Left forelimb (tissue), 1 donor: ENCODE results near the gene HSPA4.
"Not testable (repeated sequence)": the region's sequence is repeated elsewhere in the genome, so short reads cannot be mapped to it uniquely, and the experiment has no call there.

Source experiments
- DNase-seq: peaks from one replicate; pipeline ENCODE4 v3.0.0-alpha.2; 2018; ENCODE audit warnings: low spot score

Gene HSPA4

GRCh38 chr5:133051542-133052316 is at the start of gene HSPA4:
HSPA4 (plus strand) TSS chr5:133052013; CDS start chr5:133052251, 238 bp downstream.
- DNase-seq, result peak; percentile 99

GRCh38 chr5:133006653-133007052 is 45.2 kb upstream of the HSPA4 start:
- DNase-seq, result no peak

- not testable (repeated sequence) for DNase-seq
Observed at GRCh38 chr5:133008455-133008854, 43.4 kb upstream of the HSPA4 start.

- DNase-seq, result no peak
Observed at GRCh38 chr5:133015466-133015865, 36.3 kb upstream of the HSPA4 start.

- no peak for DNase-seq
Observed at GRCh38 chr5:133017964-133018363, 33.8 kb upstream of the HSPA4 start.

- DNase-seq, result not testable (repeated sequence)
Observed at GRCh38 chr5:133019471-133019870, 32.3 kb upstream of the HSPA4 start.

- DNase-seq, result peak; percentile 95
Observed at GRCh38 chr5:133025804-133026663, 25.8 kb upstream of the HSPA4 start, which contains the start of gene ZCCHC10. ZCCHC10 (minus strand) TSS chr5:133026549; CDS start chr5:133026537, 12 bp downstream.

- no peak for DNase-seq
Observed at GRCh38 chr5:133026664-133027153, 25.1 kb upstream of the HSPA4 start.

- DNase-seq, result no peak
Observed at GRCh38 chr5:133029416-133029815, 22.4 kb upstream of the HSPA4 start.

- DNase-seq, result no peak
Observed at GRCh38 chr5:133030343-133031005, 21.3 kb upstream of the HSPA4 start.

GRCh38 chr5:133032852-133033742 is 18.7 kb upstream of the HSPA4 start:
- no peak for DNase-seq

- DNase-seq, result no peak
Observed at GRCh38 chr5:133034064-133034463, 17.7 kb upstream of the HSPA4 start.

- no peak for DNase-seq
Observed at GRCh38 chr5:133035224-133035623, 16.6 kb upstream of the HSPA4 start.

- not testable (repeated sequence) for DNase-seq
Observed at GRCh38 chr5:133036677-133037076, 15.1 kb upstream of the HSPA4 start.

GRCh38 chr5:133041157-133041784 is 10.5 kb upstream of the HSPA4 start:
- no peak for DNase-seq

- DNase-seq, result no peak
Observed at GRCh38 chr5:133041910-133042309, 9.9 kb upstream of the HSPA4 start.

- DNase-seq, result not testable (repeated sequence)
Observed at GRCh38 chr5:133046560-133046959, 5.3 kb upstream of the HSPA4 start.

- no peak for DNase-seq
Observed at GRCh38 chr5:133047404-133047803, 4.4 kb upstream of the HSPA4 start.

- no peak for DNase-seq
Observed at GRCh38 chr5:133048993-133049725, 2.7 kb upstream of the HSPA4 start.

- no peak for DNase-seq
Observed at GRCh38 chr5:133049726-133050048, 2.1 kb upstream of the HSPA4 start.
